Fibroblast of skin of abdomen (primary cell): ENCODE results near the gene DUS1L.
"Not testable (repeated sequence)": the region's sequence is repeated elsewhere in the genome, so short reads cannot be mapped to it uniquely, and the experiment has no call there.

Experiments used
- DNase-seq: peaks from one replicate; pipeline ENCODE4 v3.0.0-alpha.2; 2013

Gene DUS1L

GRCh38 chr17:82038796-82039409 lies 26.7 kb downstream of the DUS1L start:
- DNase-seq = not testable (repeated sequence)

GRCh38 chr17:82037889-82038195 lies 27.8 kb downstream of the DUS1L start:
- DNase-seq = no peak

DNA sequence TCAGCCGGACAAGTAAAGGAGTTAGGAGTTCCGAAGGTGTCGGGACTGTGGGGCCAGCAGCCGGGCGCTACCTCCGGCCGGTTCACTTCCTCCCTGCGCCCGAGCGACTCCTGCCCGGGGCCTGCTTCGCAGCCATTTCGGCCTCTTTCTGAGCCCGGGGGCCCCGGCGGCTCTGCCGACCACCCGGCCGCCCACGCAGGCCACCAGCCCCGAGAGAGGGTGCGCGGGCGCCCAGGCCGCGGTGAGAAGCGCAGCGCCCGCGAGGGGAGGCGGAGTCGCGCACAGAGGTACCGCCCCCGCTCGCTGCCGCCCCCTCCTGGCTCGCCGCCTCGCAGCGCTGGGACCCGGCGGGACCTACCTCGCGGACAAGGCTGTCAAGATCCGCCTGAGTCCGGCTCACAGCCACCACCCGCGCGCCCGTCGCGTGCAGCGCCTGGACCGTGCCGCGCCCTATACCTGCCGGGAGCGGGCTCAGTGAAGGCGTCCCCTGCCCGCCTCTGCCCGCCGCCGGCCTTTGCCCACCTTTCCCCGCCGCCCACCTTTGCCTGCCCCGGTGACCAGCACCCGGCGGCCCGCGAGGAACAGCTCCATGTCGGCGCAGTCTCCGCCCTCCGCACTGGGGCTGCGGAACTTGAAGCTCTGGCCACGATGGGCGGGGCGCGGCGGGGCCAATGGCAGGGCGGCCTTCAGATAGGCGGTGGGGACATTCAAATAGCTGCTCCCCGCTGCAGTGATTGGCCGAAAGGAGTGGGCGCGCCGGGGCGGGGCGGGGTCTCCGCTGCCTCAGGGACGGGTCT lies 28.3 kb downstream of the DUS1L start, which contains the start of gene DCXR:
Gene DCXR (minus strand): TSS at position 606 of the 797 bp plus-strand sequence. CDS start 15 bp downstream, at position 591.
- peak; percentile 95 for DNase-seq

GRCh38 chr17:82036634-82037091 lies 28.9 kb downstream of the DUS1L start:
- no peak for DNase-seq

- no peak for DNase-seq
Observed at GRCh38 chr17:82035956-82036633, 29.5 kb downstream of the DUS1L start.

DNA sequence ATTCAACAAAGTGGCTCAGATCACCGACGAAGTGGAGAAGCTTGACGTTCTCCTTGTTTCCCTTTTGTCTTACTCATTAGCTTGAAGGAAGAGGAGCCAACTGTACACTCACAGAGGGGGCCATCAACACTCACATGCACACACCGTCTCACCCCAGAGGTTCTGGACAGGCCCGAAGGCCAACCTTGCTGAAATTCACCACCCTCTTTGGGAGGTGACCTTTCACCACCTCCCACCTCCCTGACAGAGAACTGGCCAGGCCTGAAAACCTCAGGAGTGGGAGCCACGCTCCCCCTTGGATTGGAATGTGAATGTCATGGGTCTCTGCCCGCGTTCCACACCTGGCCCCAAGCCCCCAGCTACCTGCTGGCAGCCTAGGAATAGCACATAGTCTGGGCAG lies 30.1 kb downstream of the DUS1L start:
- DNase-seq = no peak

DNA sequence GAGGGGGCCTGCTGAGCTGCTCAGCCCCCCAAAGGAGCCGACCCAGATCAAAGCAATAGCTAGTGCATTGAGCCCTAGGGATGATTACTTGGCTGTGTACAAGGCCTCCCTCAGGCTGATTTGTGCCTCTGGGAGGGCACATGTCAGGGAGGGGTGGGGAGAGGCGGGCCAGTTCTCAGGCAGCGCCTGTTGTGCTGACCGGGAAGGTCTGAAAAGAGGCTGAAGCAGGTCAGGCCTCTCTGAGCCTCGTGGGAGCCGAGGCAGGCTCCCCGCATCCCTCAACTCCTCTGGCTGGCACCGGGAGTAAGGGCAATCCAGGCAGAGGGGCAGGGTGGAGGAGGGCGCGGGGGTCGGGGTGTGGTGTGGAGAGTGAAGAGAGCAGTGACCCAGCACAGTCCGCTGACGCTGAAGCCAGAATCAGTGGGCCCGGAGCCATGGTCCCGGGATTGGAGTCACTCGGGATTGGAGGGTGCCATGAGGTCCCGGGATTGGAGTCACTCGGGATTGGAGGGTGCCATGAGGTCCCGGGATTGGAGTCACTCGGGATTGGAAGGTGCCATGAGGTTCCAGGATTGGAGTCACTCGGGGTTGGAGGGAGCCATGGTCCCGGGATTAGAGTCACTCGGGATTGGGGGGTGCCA lies 31.1 kb downstream of the DUS1L start:
- no peak for DNase-seq

DNA sequence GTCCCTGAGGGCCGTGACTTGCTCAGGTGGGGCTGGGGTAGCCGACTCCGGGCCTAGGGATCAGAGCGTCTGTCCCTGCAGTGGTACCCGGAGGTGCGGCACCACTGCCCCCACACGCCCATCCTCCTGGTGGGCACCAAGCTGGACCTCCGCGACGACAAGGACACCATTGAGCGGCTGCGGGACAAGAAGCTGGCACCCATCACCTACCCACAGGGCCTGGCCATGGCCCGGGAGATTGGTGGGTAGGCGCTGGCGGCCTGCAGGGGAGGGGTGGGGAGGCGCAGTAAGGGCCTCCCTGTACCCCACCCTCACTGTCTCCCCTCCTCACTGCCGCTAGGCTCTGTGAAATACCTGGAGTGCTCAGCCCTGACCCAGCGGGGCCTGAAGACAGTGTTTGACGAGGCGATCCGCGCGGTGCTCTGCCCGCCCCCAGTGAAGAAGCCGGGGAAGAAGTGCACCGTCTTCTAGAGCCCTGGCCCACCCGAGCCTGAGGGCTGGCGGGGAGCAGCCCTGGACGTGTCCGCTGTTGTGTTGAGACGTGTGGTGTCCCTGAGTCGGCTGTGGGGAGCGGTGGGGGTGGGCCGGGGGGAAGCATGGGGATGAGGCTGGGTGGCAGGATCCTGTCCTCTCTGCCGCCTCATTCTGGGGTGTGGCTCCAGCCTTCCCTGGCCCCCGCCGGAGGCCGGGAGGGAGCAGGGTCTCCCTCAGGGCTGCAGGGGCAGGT lies 32.1 kb downstream of the DUS1L start:
- no peak for DNase-seq

- DNase-seq = no peak
Observed at GRCh38 chr17:82031885-82032627, 33.5 kb downstream of the DUS1L start.

GRCh38 chr17:82031303-82031884 lies 34.2 kb downstream of the DUS1L start, which contains the start of gene RAC3:
Gene RAC3 (plus strand): TSS chr17:82031678. CDS start chr17:82031762, 84 bp downstream.
- peak; percentile 28 for DNase-seq

DNA sequence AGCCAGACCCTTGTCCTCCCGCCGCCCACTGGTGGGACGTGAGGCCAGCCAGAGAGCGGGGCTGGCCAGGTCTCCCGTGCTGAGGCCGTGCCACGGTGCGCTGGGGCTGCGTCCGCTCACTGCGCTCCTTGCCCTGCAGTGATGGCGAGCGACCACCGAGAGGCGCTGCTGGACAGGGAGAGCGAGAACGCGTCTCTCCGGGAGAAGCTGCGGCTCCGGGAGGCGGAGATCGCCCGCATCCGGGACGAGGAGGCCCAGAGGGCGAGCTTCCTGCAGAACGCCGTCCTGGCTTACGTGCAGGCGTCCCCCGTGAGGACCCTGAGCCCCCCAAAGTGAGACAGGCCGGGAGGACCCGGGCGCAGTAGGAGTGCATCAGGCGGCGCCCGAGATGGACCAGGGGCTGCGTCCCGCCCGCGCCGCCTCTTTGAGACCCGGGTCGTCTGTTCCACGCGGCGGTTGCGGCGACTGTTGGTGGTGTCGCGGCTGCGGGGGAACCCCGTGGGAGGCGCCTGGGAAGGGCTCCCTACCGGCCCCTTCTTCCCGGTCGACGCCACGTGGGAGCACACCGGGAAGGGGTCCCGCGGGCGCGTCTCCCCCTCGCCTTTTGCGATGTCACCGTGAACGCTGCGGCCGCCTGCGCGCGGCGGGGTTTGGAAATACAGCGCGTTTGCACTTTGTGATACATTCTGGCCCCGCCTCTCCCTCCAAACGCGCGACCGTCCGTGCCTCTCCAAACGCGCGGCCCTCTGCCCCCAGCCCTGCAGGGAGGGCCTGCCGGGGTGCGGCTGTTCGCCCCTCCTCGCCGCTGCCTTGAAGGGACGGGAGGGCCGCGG lies 34.9 kb downstream of the DUS1L start:
- DNase-seq = peak; percentile 75

GRCh38 chr17:82029990-82030469 lies 35.6 kb downstream of the DUS1L start:
- DNase-seq = no peak

DNA sequence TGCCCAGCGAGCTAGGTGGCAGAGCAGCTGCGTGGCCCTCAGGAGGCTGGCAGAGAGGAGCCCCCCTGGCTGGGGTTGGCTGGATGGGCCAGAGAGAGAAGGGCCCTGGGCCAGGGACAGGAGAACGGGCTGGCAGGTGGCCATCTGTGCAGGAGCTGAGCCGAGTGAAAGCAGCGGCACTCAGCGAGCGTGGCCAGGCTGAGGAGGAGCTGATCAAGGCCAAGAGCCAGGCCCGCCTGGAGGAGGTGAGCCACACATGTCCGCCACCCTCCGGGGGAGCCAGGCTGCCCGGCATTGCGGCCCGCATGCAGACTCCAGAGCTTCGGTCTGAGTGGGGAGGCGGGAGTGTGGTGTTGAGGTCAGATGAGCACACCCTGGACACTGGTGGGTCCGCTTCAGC lies 36.2 kb downstream of the DUS1L start:
- DNase-seq = no peak

DNA sequence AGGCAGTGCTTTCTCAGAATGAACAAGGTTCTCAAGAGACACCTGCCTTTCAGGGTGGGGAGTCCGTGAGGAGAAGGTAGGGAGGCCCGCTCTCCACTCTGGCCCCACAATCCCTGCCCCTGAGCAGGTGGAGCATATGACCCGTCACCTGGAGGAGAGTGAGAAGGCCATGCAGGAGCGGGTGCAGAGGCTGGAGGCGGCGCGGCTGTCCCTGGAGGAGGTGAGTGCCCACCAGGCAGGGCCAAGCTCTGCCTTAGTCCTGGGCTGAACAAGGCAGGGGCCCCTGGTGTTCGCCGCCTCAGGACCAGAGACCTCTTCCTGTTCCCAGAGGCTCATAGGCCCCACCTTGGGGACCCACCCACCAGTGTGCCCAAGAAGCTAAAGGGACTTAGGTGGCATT lies 36.6 kb downstream of the DUS1L start:
- no peak for DNase-seq

DNA sequence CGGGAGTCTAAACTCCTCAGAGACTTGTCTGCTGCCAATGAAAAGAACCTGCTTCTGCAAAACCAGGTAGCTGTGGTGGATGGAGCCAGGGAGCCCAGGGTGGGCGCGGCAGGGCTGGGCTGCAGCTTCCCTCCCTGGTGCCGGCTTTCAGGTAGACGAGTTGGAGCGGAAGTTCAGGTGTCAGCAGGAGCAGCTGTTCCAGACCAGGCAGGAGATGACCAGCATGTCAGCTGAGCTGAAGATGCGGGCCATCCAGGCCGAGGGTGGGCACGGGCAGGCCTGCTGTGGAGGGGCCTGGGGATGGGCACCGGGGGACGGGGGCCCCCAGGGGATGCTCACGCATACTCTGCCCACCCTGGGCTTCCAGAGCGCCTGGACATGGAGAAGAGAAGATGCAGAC lies 37.4 kb downstream of the DUS1L start:
- no peak for DNase-seq

DNA sequence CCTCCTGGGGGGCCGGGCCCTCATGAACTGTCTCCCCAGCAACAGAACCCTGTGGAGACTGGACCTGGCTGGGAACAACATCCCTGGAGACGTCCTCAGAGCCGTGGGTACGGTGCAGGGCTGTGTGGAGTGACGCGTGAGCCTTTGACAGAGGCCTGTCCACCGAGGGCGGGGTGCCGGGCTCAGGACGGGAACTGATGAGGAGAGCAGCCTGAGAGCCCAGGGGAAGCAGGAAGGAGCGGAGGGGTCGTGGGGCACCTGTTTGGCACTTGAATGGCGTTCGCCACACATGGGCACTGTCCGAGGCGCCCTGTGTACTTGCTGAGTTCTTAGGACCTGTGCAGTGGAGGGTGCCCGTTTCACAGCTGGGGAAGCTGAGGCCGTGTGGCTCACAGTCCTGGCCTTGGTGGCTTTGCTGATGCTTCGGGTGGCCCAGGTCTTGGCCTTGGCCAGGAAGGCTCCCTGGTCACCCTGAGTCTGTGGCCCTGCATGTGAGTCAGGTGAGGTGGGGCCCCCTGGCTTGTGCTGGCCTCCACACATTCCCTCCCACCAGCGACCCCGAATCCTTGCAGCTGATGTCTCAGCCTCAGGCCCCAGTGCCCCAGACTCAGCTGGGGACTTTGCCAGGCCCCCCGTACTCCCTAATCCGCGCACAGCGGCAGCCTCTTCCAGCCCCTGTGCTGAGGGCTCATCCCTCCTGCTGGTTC lies 40.0 kb downstream of the DUS1L start:
- no peak for DNase-seq

DNA sequence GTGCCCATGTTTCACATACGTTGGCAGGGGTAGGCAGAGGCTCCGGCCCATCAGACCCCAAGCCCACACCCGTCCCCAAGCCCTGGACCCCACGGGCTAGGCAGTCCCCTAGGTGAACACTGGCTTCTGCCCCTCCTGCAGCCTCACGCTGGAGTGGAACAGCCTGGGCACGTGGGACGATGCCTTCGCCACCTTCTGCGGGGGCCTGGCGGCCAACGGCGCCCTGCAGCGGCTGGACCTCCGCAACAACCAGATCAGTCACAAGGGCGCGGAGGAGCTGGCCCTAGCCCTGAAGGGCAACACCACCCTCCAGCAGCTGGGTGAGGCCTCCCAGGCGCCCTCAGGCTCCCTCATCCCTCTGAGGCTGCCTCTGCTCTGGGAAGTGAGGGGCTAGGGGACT lies 40.7 kb downstream of the DUS1L start:
- no peak for DNase-seq

GRCh38 chr17:82023447-82024241 lies 42.0 kb downstream of the DUS1L start:
- no peak for DNase-seq
